Epithelial cell of proximal tubule (primary cell): ENCODE measurements around the gene COL6A2. TPM values are rescaled to one million over a fixed set of nuclear protein-coding genes. Genes with fewer than 3 reads are reported as not detected.

Source experiments
- DNase-seq: peaks from one replicate; pipeline ENCODE4 v3.0.0-alpha.2; 2011; ENCODE audit warnings: low read depth
- H3K4me3 ChIP-seq: 2 replicates; pipeline ENCODE4 v1.5.1; 2011; ENCODE audit warnings: low read depth, mild to moderate bottlenecking, low read length
- total RNA-seq: library from RNA; depleted of rRNA; stranded (reverse); fragments of >200 nt; gene quantifications from 2 replicates; pipeline ENCODE4 v1.2.3, GENCODE V29; 2015
- TF ChIP-seq, protein P1 (sequence below): conservative IDR thresholded peaks from 2 replicates; pipeline ENCODE4 v1.5.1; 2012; ENCODE audit warnings: low read depth, mild to moderate bottlenecking, low read length

Gene COL6A2
- total RNA-seq, result 71.5 and 138 TPM in 2 replicates

GRCh38 chr21:46097336-46098293 lies at the start of gene COL6A2:
Gene COL6A2 (plus strand): TSS chr21:46098112.
- peak within 1 kb of the TSS; percentile 40 for H3K4me3 ChIP-seq
- no peak for DNase-seq
- TF ChIP-seq, protein P1, sequence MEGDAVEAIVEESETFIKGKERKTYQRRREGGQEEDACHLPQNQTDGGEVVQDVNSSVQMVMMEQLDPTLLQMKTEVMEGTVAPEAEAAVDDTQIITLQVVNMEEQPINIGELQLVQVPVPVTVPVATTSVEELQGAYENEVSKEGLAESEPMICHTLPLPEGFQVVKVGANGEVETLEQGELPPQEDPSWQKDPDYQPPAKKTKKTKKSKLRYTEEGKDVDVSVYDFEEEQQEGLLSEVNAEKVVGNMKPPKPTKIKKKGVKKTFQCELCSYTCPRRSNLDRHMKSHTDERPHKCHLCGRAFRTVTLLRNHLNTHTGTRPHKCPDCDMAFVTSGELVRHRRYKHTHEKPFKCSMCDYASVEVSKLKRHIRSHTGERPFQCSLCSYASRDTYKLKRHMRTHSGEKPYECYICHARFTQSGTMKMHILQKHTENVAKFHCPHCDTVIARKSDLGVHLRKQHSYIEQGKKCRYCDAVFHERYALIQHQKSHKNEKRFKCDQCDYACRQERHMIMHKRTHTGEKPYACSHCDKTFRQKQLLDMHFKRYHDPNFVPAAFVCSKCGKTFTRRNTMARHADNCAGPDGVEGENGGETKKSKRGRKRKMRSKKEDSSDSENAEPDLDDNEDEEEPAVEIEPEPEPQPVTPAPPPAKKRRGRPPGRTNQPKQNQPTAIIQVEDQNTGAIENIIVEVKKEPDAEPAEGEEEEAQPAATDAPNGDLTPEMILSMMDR, result no peak

DNA sequence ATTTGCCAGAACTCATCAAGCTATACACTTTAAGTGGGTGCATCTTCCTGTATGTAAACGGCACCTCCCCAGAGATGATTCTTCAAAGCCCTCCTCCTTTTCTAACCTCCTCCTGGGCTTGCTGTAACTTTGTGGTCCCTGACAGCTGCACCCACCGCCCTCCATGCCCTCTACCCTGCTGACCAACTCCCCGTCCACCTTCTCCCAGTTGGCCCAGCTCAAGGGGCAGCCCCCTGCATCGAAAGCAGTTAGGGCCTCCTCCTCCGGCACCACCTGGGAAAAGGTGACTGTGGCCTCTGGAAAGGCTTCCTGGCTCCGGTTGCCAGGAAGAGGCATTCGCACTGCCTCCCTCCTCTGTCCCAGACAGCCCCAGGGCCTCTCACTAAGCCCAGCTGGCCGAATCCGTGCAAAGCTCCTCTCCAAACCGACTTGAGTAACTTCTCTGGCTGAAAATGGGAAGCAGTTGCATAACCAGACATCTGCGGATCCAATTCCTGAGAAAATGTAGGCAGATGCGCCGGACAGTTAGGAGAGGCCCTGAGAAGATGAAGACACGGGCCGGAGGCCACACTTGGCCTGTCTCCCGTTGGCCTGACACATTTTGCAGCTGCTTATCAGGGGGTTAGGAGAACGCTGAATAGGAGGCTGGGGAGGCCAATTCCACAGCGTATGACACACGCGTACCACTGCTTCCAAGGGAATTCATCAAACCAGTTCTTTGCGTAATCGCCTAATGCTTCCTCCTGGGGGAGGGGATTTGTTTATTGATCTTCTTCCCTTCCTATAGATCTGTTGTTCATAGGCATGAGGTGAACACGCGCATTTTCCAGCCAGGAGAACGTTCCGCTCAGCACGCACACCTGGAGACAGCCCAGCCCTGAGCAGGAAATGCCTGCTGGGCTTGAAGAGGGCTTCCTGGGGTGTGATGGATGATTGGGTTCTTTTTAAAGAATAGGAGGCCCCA lies 48.7 kb upstream of the COL6A2 start:
- TF ChIP-seq, protein P1, result no peak
- no peak overlapping the region for H3K4me3 ChIP-seq
- DNase-seq, result no peak

DNA sequence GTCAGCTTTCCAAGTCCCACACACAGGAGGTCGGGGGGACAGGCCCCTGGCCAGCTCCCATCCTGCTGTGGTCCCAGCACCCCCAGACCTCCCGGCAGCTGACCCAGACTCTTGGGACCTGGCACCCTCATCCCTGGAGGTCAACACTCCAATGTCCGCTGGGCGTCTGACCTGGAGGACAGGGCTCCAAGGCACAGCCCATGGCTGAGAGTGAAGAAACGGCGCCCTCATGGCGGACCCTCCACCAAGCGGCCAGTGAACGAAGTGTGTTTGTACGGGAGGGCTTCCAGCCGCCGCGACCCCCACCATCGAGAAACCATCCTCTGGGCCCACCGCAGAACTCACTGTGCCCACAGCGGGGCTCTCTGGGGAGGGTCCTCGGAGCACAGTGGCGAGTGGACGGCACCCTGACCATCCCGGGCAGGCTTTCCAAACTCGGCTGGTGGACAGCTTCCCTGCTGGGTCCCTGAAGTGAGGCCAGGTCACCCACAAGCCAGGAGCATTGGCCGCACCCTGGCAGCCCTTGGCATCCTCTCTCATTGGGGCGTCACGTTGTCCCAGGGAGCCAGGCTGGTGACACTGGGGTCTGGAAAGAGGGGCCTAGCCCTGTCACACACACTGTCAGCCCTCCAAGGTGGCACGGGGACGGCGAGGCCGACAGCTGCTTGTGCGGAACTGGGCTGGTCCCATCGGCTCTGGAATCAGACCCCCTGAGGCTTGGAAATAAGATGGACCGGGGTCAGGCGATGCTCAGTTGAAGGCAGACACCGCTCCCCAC lies 47.8 kb upstream of the COL6A2 start:
- no peak for DNase-seq
- no peak overlapping the region for H3K4me3 ChIP-seq
- TF ChIP-seq, protein P1, result no peak

DNA sequence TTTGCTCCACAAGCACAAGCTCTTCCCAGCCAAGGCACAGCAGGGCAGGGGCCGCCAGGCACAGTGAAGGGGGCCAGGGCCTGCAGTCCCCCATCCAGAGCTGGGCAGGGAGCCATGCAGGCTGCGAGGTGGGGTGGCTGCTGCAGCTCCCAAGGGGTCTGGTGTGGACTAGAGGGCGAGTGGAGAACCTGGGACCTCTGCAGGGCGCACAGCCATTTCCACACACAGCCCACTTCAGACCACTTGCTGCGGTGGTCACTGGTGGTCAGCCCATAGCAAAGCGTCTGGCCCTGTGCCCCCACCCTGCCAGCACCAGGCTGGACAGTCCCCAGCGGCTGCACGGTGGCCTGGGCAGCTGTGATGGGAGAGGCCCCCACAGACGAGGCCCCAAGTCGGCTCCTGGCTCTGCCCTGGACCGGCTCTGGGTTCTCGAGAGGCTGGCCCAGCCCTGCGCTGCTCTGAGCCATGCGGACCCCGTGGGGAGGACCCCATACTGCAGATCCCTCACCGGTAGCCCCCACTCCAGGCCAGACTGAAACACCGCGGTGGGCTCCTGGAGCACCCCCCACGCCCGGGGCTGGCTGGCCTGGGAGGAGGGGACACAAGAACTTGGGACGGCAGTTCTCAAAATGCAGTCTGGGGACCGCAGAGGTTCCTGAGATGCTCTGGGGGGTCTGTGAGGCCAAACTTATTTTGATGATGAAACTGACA lies 47.1 kb upstream of the COL6A2 start:
- TF ChIP-seq, protein P1, result no peak
- no peak overlapping the region for H3K4me3 ChIP-seq
- DNase-seq, result no peak

DNA sequence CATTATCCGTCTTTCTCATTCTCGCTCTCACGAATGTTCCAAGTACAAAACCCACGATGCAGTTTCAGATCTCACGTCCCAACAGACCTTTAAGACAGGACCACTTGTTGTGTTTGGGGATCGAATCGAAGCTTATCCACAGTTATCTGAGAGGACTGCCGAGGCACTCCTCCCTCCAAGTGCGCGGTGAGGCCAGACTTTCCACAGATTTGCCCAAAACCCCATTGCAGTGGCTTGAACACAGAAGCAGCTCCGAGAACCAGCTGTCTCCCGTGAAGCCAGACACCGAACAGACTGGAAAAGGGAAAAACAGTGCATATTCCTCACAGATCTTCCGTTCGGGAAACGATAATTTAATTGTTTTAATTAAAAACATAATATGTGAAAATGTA lies 46.5 kb upstream of the COL6A2 start:
- H3K4me3 ChIP-seq, result no peak overlapping the region
- DNase-seq, result no peak
- TF ChIP-seq, protein P1, result no peak
